HepG2 (cell line): Measurements from ENCODE around the gene SYTL3.

ENCODE experiments used
- EEA1 ChIP-seq: sonication (generic); formaldehyde crosslinking; IDR thresholded peaks from 2 replicates; pipeline ENCODE4 v1.5.1; 2020; ENCODE audit warnings: mild to moderate bottlenecking, missing genetic modification reagents, borderline replicate concordance
- KLF9 ChIP-seq: IDR thresholded peaks from 2 replicates; pipeline ENCODE4 v1.6.1; 2016; ENCODE audit warnings: low read depth
- NFYB ChIP-seq: sonication (generic); formaldehyde crosslinking; IDR thresholded peaks from 2 replicates; pipeline ENCODE4 v1.4.0; 2020; ENCODE audit warnings: missing genetic modification reagents
- ZNF629 ChIP-seq: sonication (generic); formaldehyde crosslinking; conservative IDR thresholded peaks from 2 replicates; pipeline ENCODE4 v1.5.0; 2020; ENCODE audit warnings: missing genetic modification reagents
- TF ChIP-seq, protein P1 (sequence below): sonication (generic); formaldehyde crosslinking; IDR thresholded peaks from 2 replicates; pipeline ENCODE4 v1.4.0; 2020; ENCODE audit warnings: missing genetic modification reagents
- TF ChIP-seq, protein P2 (sequence below): sonication (generic); formaldehyde crosslinking; IDR thresholded peaks from 2 replicates; pipeline ENCODE4 v1.4.0; 2020; ENCODE audit warnings: missing genetic modification reagents
- TF ChIP-seq, protein P3 (sequence below): sonication (generic); formaldehyde crosslinking; IDR thresholded peaks from 2 replicates; pipeline ENCODE4 v1.4.0; 2020; ENCODE audit warnings: missing genetic modification reagents

DNA sequence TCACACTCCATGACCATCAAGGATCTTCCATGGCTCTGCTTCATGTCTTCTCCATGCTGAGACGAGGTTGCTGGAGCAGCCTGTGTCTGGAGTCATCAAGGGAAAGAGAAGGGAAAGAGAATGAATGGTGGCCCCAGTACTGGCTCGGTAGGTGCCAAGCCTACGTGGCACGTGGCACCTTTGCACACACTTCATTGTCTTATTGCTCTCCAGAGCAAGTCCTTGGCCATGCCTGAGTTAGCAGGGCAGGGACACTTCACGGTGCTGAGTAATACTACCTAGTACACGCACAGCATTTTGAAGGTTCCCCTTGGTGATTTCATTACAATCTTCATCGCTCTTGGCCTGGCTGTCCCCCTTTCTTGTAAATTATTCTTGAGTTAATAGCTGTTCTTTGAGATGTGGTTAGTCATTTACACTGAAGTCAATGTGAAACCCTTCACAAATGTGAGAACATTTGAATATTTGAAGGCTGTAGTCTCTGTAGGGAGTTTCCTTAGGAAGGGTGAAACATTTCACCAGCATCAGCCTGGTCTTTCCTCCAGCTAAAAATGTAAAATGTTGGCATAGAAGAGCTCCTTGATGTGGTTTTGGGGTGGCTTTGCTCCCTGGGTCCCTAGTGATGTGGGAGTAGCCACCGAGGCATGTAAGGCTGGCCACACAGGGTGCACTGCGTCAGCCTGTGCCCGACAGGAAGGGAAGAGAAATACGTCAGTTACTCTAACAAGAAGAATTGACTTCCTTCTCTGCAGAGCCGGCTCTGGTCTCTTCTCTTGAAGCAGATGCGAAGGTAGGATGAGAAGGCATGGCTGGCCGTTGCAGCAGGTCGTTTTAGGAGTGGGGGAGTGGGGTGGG, at the start of gene SYTL3:
- TF ChIP-seq ZNF629 = no peak
- TF ChIP-seq, protein P1, sequence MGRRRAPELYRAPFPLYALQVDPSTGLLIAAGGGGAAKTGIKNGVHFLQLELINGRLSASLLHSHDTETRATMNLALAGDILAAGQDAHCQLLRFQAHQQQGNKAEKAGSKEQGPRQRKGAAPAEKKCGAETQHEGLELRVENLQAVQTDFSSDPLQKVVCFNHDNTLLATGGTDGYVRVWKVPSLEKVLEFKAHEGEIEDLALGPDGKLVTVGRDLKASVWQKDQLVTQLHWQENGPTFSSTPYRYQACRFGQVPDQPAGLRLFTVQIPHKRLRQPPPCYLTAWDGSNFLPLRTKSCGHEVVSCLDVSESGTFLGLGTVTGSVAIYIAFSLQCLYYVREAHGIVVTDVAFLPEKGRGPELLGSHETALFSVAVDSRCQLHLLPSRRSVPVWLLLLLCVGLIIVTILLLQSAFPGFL = no peak
- TF ChIP-seq, protein P2, sequence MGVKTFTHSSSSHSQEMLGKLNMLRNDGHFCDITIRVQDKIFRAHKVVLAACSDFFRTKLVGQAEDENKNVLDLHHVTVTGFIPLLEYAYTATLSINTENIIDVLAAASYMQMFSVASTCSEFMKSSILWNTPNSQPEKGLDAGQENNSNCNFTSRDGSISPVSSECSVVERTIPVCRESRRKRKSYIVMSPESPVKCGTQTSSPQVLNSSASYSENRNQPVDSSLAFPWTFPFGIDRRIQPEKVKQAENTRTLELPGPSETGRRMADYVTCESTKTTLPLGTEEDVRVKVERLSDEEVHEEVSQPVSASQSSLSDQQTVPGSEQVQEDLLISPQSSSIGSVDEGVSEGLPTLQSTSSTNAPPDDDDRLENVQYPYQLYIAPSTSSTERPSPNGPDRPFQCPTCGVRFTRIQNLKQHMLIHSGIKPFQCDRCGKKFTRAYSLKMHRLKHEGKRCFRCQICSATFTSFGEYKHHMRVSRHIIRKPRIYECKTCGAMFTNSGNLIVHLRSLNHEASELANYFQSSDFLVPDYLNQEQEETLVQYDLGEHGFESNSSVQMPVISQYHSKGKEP (CRISPR knock-in tag) = no peak
- TF ChIP-seq, protein P3, sequence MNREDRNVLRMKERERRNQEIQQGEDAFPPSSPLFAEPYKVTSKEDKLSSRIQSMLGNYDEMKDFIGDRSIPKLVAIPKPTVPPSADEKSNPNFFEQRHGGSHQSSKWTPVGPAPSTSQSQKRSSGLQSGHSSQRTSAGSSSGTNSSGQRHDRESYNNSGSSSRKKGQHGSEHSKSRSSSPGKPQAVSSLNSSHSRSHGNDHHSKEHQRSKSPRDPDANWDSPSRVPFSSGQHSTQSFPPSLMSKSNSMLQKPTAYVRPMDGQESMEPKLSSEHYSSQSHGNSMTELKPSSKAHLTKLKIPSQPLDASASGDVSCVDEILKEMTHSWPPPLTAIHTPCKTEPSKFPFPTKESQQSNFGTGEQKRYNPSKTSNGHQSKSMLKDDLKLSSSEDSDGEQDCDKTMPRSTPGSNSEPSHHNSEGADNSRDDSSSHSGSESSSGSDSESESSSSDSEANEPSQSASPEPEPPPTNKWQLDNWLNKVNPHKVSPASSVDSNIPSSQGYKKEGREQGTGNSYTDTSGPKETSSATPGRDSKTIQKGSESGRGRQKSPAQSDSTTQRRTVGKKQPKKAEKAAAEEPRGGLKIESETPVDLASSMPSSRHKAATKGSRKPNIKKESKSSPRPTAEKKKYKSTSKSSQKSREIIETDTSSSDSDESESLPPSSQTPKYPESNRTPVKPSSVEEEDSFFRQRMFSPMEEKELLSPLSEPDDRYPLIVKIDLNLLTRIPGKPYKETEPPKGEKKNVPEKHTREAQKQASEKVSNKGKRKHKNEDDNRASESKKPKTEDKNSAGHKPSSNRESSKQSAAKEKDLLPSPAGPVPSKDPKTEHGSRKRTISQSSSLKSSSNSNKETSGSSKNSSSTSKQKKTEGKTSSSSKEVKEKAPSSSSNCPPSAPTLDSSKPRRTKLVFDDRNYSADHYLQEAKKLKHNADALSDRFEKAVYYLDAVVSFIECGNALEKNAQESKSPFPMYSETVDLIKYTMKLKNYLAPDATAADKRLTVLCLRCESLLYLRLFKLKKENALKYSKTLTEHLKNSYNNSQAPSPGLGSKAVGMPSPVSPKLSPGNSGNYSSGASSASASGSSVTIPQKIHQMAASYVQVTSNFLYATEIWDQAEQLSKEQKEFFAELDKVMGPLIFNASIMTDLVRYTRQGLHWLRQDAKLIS (CRISPR knock-in tag) = no peak
- no peak for TF ChIP-seq EEA1 (CRISPR knock-in tag)
- TF ChIP-seq KLF9 (CRISPR knock-in tag) = no peak
- TF ChIP-seq NFYB (CRISPR knock-in tag) = no peak
